ENCODE measurements around the gene CEP170B.
"Not testable (repeated sequence)": the region's sequence is repeated elsewhere in the genome, so short reads cannot be mapped to it uniquely, and the experiment has no call there.

CEP170B gene

GRCh38 chr14:104886690-104887622 is 21.9 kb downstream of the CEP170B start:
- H3K4me1 ChIP-seq (ENCODE audit: control insufficient read depth, insufficient read depth, low read length): peaks cover 8% of the 10 kb centered on the region
- no peaks in the 10 kb centered on the region for H3K27me3 ChIP-seq (ENCODE audit: control insufficient read depth, insufficient read depth, low read length, poor library complexity, severe bottlenecking)
- 95 to 96% methylated on average over 59 of the region's 59 CpGs for WGBS, 2 experiments
- H3K4me3 ChIP-seq (ENCODE audit: insufficient read depth, low read depth, low read length): no peak overlapping the region
- no peaks in the 10 kb centered on the region for H3K9me3 ChIP-seq (ENCODE audit: control insufficient read depth, low read length)
- no peaks in the 10 kb centered on the region for H3K36me3 ChIP-seq (ENCODE audit: control insufficient read depth, insufficient read depth, low read length)
- H3K27ac ChIP-seq (ENCODE audit: insufficient read depth, low read depth, low read length, poor library complexity, severe bottlenecking): no peak overlapping the region

GRCh38 chr14:104887623-104888488 is 22.8 kb downstream of the CEP170B start:
- Histone ChIP-seq H3K27ac (ENCODE audit: insufficient read depth, low read depth, low read length, poor library complexity, severe bottlenecking) (no peak overlapping the region), H3K9me3 (ENCODE audit: control insufficient read depth, low read length) (no peaks in the 10 kb centered on the region), H3K36me3 (ENCODE audit: control insufficient read depth, insufficient read depth, low read length) (no peaks in the 10 kb centered on the region), H3K4me1 (ENCODE audit: control insufficient read depth, insufficient read depth, low read length) (peaks cover 3% of the 10 kb centered on the region), H3K27me3 (ENCODE audit: control insufficient read depth, insufficient read depth, low read length, poor library complexity, severe bottlenecking) (no peaks in the 10 kb centered on the region), H3K4me3 (ENCODE audit: insufficient read depth, low read depth, low read length) (no peak overlapping the region)
- 95 to 96% methylated on average over 33 of the region's 33 CpGs for WGBS, 2 experiments

GRCh38 chr14:104888489-104889374 is 23.7 kb downstream of the CEP170B start:
- WGBS, 2 experiments: 91 to 92% methylated on average over 26 of the region's 26 CpGs
- no peak overlapping the region for H3K27ac ChIP-seq (ENCODE audit: insufficient read depth, low read depth, low read length, poor library complexity, severe bottlenecking)
- H3K27me3 ChIP-seq (ENCODE audit: control insufficient read depth, insufficient read depth, low read length, poor library complexity, severe bottlenecking): no peaks in the 10 kb centered on the region
- no peaks in the 10 kb centered on the region for H3K9me3 ChIP-seq (ENCODE audit: control insufficient read depth, low read length)
- no peaks in the 10 kb centered on the region for H3K36me3 ChIP-seq (ENCODE audit: control insufficient read depth, insufficient read depth, low read length)
- H3K4me3 ChIP-seq (ENCODE audit: insufficient read depth, low read depth, low read length): no peak overlapping the region
- H3K4me1 ChIP-seq (ENCODE audit: control insufficient read depth, insufficient read depth, low read length): peaks cover 3% of the 10 kb centered on the region

- Histone ChIP-seq H3K9me3 (ENCODE audit: control insufficient read depth, low read length) (no peaks in the 10 kb centered on the region), H3K27me3 (ENCODE audit: control insufficient read depth, insufficient read depth, low read length, poor library complexity, severe bottlenecking) (no peaks in the 10 kb centered on the region), H3K4me1 (ENCODE audit: control insufficient read depth, insufficient read depth, low read length) (peaks cover 3% of the 10 kb centered on the region), H3K27ac (ENCODE audit: insufficient read depth, low read depth, low read length, poor library complexity, severe bottlenecking) (no peak overlapping the region), H3K36me3 (ENCODE audit: control insufficient read depth, insufficient read depth, low read length) (no peaks in the 10 kb centered on the region), H3K4me3 (ENCODE audit: insufficient read depth, low read depth, low read length) (no peak overlapping the region)
- 81 to 84% methylated on average over 23 of the region's 23 CpGs for WGBS, 2 experiments
Measured at GRCh38 chr14:104889375-104889757, 24.3 kb downstream of the CEP170B start.

- not testable (repeated sequence) for H3K27ac ChIP-seq (ENCODE audit: insufficient read depth, low read depth, low read length, poor library complexity, severe bottlenecking); H3K9me3 ChIP-seq (ENCODE audit: control insufficient read depth, low read length); H3K4me3 ChIP-seq (ENCODE audit: insufficient read depth, low read depth, low read length); H3K4me1 ChIP-seq (ENCODE audit: control insufficient read depth, insufficient read depth, low read length); H3K36me3 ChIP-seq (ENCODE audit: control insufficient read depth, insufficient read depth, low read length); H3K27me3 ChIP-seq (ENCODE audit: control insufficient read depth, insufficient read depth, low read length, poor library complexity, severe bottlenecking)
Measured at GRCh38 chr14:104890292-104890691, 25.2 kb downstream of the CEP170B start.

- H3K4me3 ChIP-seq (ENCODE audit: insufficient read depth, low read depth, low read length): no peak overlapping the region
- no peak overlapping the region for H3K27ac ChIP-seq (ENCODE audit: insufficient read depth, low read depth, low read length, poor library complexity, severe bottlenecking)
- 89 to 95% methylated on average over 4 of the region's 4 CpGs for WGBS, 2 experiments
- peaks cover 3% of the 10 kb centered on the region for H3K4me1 ChIP-seq (ENCODE audit: control insufficient read depth, insufficient read depth, low read length)
- no peaks in the 10 kb centered on the region for H3K9me3 ChIP-seq (ENCODE audit: control insufficient read depth, low read length)
- H3K27me3 ChIP-seq (ENCODE audit: control insufficient read depth, insufficient read depth, low read length, poor library complexity, severe bottlenecking): no peaks in the 10 kb centered on the region
- no peaks in the 10 kb centered on the region for H3K36me3 ChIP-seq (ENCODE audit: control insufficient read depth, insufficient read depth, low read length)
Measured at GRCh38 chr14:104891121-104891551, 26.1 kb downstream of the CEP170B start.

- H3K4me1 ChIP-seq (ENCODE audit: control insufficient read depth, insufficient read depth, low read length): peaks cover 3% of the 10 kb centered on the region
- no peak overlapping the region for H3K27ac ChIP-seq (ENCODE audit: insufficient read depth, low read depth, low read length, poor library complexity, severe bottlenecking)
- 85 to 87% methylated on average over 13 of the region's 13 CpGs for WGBS, 2 experiments
Measured at GRCh38 chr14:104891664-104892530, 26.8 kb downstream of the CEP170B start.

GRCh38 chr14:104892531-104893434 is 27.7 kb downstream of the CEP170B start:
- Histone ChIP-seq H3K4me1 (ENCODE audit: control insufficient read depth, insufficient read depth, low read length) (peaks cover 3% of the 10 kb centered on the region), H3K4me3 (ENCODE audit: insufficient read depth, low read depth, low read length) (no peak overlapping the region), H3K9me3 (ENCODE audit: control insufficient read depth, low read length) (no peaks in the 10 kb centered on the region), H3K27ac (ENCODE audit: insufficient read depth, low read depth, low read length, poor library complexity, severe bottlenecking) (no peak overlapping the region), H3K36me3 (ENCODE audit: control insufficient read depth, insufficient read depth, low read length) (no peaks in the 10 kb centered on the region), H3K27me3 (ENCODE audit: control insufficient read depth, insufficient read depth, low read length, poor library complexity, severe bottlenecking) (no peaks in the 10 kb centered on the region)
- WGBS, 2 experiments: 85 to 86% methylated on average over 31 of the region's 31 CpGs

More at GRCh38 chr14:104891664-104892530, 26.8 kb downstream of the CEP170B start:
- Histone ChIP-seq H3K9me3 (ENCODE audit: control insufficient read depth, low read length) (no peaks in the 10 kb centered on the region), H3K27me3 (ENCODE audit: control insufficient read depth, insufficient read depth, low read length, poor library complexity, severe bottlenecking) (no peaks in the 10 kb centered on the region), H3K36me3 (ENCODE audit: control insufficient read depth, insufficient read depth, low read length) (no peaks in the 10 kb centered on the region), H3K4me3 (ENCODE audit: insufficient read depth, low read depth, low read length) (no peak overlapping the region)

Measured in ectodermal cell (in vitro differentiated cells).